ENCODE measurements around the gene SYNGR1.
"Not testable (repeated sequence)": the region's sequence is repeated elsewhere in the genome, so short reads cannot be mapped to it uniquely, and the experiment has no call there.

The SYNGR1 gene

GRCh38 chr22:39409516-39410029, 59.8 kb downstream of the SYNGR1 start:
- DNase-seq (ENCODE audit: low spot score), result no peak

GRCh38 chr22:39410264-39410663, 60.5 kb downstream of the SYNGR1 start:
- DNase-seq (ENCODE audit: low spot score), result no peak

- not testable (repeated sequence) for DNase-seq (ENCODE audit: low spot score)
Measured at GRCh38 chr22:39411828-39412365, 62.1 kb downstream of the SYNGR1 start.

GRCh38 chr22:39413204-39413603, 63.4 kb downstream of the SYNGR1 start:
- not testable (repeated sequence) for DNase-seq (ENCODE audit: low spot score)

GRCh38 chr22:39414377-39414776, 64.6 kb downstream of the SYNGR1 start:
- DNase-seq (ENCODE audit: low spot score), result no peak

- no peak for DNase-seq (ENCODE audit: low spot score)
Measured at GRCh38 chr22:39414886-39415285, 65.1 kb downstream of the SYNGR1 start.

- DNase-seq (ENCODE audit: low spot score), result no peak
Measured at GRCh38 chr22:39415506-39415905, 65.7 kb downstream of the SYNGR1 start.

GRCh38 chr22:39416319-39416718, 66.5 kb downstream of the SYNGR1 start:
- no peak for DNase-seq (ENCODE audit: low spot score)

GRCh38 chr22:39417641-39418040, 67.8 kb downstream of the SYNGR1 start:
- no peak for DNase-seq (ENCODE audit: low spot score)

GRCh38 chr22:39418696-39419095, 68.9 kb downstream of the SYNGR1 start:
- DNase-seq (ENCODE audit: low spot score), result no peak

- no peak for DNase-seq (ENCODE audit: low spot score)
Measured at GRCh38 chr22:39419096-39419495, 69.3 kb downstream of the SYNGR1 start.

- DNase-seq (ENCODE audit: low spot score), result no peak
Measured at GRCh38 chr22:39419911-39420310, 70.1 kb downstream of the SYNGR1 start.

GRCh38 chr22:39421691-39422090, 71.9 kb downstream of the SYNGR1 start:
- DNase-seq (ENCODE audit: low spot score), result no peak

- no peak for DNase-seq (ENCODE audit: low spot score)
Measured at GRCh38 chr22:39422101-39422500, 72.3 kb downstream of the SYNGR1 start.

GRCh38 chr22:39422721-39423120, 72.9 kb downstream of the SYNGR1 start:
- DNase-seq (ENCODE audit: low spot score), result no peak

GRCh38 chr22:39423976-39424375, 74.2 kb downstream of the SYNGR1 start:
- no peak for DNase-seq (ENCODE audit: low spot score)

GRCh38 chr22:39426380-39427043, 76.7 kb downstream of the SYNGR1 start:
- no peak for DNase-seq (ENCODE audit: low spot score)

GRCh38 chr22:39427751-39428596, 78.2 kb downstream of the SYNGR1 start:
- no peak for DNase-seq (ENCODE audit: low spot score)

- DNase-seq (ENCODE audit: low spot score), result no peak
Measured at GRCh38 chr22:39428597-39429071, 78.8 kb downstream of the SYNGR1 start.

GRCh38 chr22:39429186-39429585, 79.4 kb downstream of the SYNGR1 start:
- DNase-seq (ENCODE audit: low spot score), result no peak

- DNase-seq (ENCODE audit: low spot score), result no peak
Measured at GRCh38 chr22:39429916-39430575, 80.3 kb downstream of the SYNGR1 start.

- no peak for DNase-seq (ENCODE audit: low spot score)
Measured at GRCh38 chr22:39430576-39431150, 80.9 kb downstream of the SYNGR1 start.
